PC-9 (cell line): ENCODE results near the gene GABRB1.

Source experiments
- CTCF ChIP-seq: fragments of 200-600 bp; sonication (generic); conservative IDR thresholded peaks from 2 replicates; pipeline ENCODE4 v1.6.1; 2017; ENCODE audit warnings: mixed run types, antibody characterized with exemption, mild to moderate bottlenecking, moderate library complexity
- EZH2 ChIP-seq: fragments of 200-600 bp; sonication (generic); IDR thresholded peaks from 2 replicates; pipeline ENCODE4 v1.8.0; 2017; ENCODE audit warnings: antibody characterized with exemption, low read depth

DNA sequence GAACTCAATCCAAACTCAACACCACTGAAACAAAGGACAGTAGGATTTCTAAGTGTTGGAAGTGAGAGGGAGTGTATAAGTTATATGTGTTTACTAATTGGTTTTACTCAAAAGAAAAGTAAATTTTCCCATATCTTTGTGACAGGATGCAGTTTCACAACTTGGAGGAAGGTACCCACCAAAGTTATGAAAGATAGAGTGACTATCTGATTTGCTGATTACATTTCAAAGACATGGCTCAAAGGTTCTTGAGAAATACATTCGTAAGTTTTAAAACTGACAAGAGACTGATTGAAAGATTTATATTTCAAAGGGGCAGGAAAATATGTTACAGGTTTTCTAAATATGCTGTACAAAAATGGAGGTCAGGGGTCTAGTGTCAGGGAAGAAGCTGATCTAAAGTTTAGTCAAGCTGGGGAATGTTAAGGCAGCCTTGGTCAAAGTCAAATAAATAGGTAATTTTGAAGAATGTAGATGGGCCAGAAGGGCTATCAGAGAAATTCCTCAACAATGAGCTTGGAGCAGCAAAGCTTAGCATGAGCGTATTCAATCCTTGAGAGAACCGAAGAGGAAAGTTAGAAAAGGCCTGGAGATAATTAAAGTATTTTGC is 441.9 kb downstream of the GABRB1 start:
- no peak for TF ChIP-seq CTCF
- TF ChIP-seq EZH2 = no peak
